ENCODE measurements around the gene POM121.
A peak's percentile ranks its signal among the peaks of the same experiment; 100 is the strongest.
"Not testable (repeated sequence)": the region's sequence is repeated elsewhere in the genome, so short reads cannot be mapped to it uniquely, and the experiment has no call there.

The POM121 gene

GRCh38 chr7:72924733-72925545, at the start of gene POM121:
Gene POM121, plus strand, starts transcription at chr7:72925095. Its CDS starts 27 bp downstream, at chr7:72925122.
- DNase-seq (ENCODE audit: low read depth in 2 of 3, low spot score in 1 of 3) = peak; percentile 75 to 82 (median 77)

- peak; percentile 51 to 72 (median 72) for DNase-seq (ENCODE audit: low read depth in 2 of 3, low spot score in 1 of 3)
Measured at GRCh38 chr7:72879079-72879736, 45.7 kb upstream of the POM121 start.

- DNase-seq (ENCODE audit: low read depth in 2 of 3, low spot score in 1 of 3) = peak; percentile 7 to 20 (median 7)
Measured at GRCh38 chr7:72879737-72880215, 45.1 kb upstream of the POM121 start.

- DNase-seq (ENCODE audit: low read depth in 2 of 3, low spot score in 1 of 3) = not testable (repeated sequence)
Measured at GRCh38 chr7:72891750-72892149, 33.1 kb upstream of the POM121 start.

- not testable (repeated sequence) for DNase-seq (ENCODE audit: low read depth in 2 of 3, low spot score in 1 of 3)
Measured at GRCh38 chr7:72904740-72905139, 20.2 kb upstream of the POM121 start.

- DNase-seq (ENCODE audit: low read depth in 2 of 3, low spot score in 1 of 3) = not testable (repeated sequence)
Measured at GRCh38 chr7:72908422-72908821, 16.5 kb upstream of the POM121 start.

GRCh38 chr7:72911395-72911794, 13.5 kb upstream of the POM121 start:
- DNase-seq (ENCODE audit: low read depth in 2 of 3, low spot score in 1 of 3) = not testable (repeated sequence)

- peak in 1 of 3 donors; percentile 5 for DNase-seq (ENCODE audit: low read depth in 2 of 3, low spot score in 1 of 3)
Measured at GRCh38 chr7:72913750-72914149, 11.1 kb upstream of the POM121 start.

- peak; percentile 35 to 55 (median 40) for DNase-seq (ENCODE audit: low read depth in 2 of 3, low spot score in 1 of 3)
Measured at GRCh38 chr7:72914756-72915525, 10.0 kb upstream of the POM121 start.

GRCh38 chr7:72919256-72919775, 5.6 kb upstream of the POM121 start:
- DNase-seq (ENCODE audit: low read depth in 2 of 3, low spot score in 1 of 3) = no peak

- DNase-seq (ENCODE audit: low read depth in 2 of 3, low spot score in 1 of 3) = peak in 1 of 3 donors; percentile 11
Measured at GRCh38 chr7:72924386-72924732, 536 bp upstream of the POM121 start.

GRCh38 chr7:72925546-72926120, 738 bp downstream of the POM121 start:
- no peak for DNase-seq (ENCODE audit: low read depth in 2 of 3, low spot score in 1 of 3)

- DNase-seq (ENCODE audit: low read depth in 2 of 3, low spot score in 1 of 3) = not testable (repeated sequence)
Measured at GRCh38 chr7:72927791-72928190, 2.9 kb downstream of the POM121 start.

- not testable (repeated sequence) for DNase-seq (ENCODE audit: low read depth in 2 of 3, low spot score in 1 of 3)
Measured at GRCh38 chr7:72928216-72928615, 3.3 kb downstream of the POM121 start.

GRCh38 chr7:72942022-72942705, 17.3 kb downstream of the POM121 start:
- DNase-seq (ENCODE audit: low read depth in 2 of 3, low spot score in 1 of 3) = not testable (repeated sequence)

GRCh38 chr7:72942956-72943355, 18.1 kb downstream of the POM121 start:
- DNase-seq (ENCODE audit: low read depth in 2 of 3, low spot score in 1 of 3) = not testable (repeated sequence)

GRCh38 chr7:72944937-72945336, 20.0 kb downstream of the POM121 start:
- DNase-seq (ENCODE audit: low read depth in 2 of 3, low spot score in 1 of 3) = not testable (repeated sequence)

GRCh38 chr7:72945597-72945996, 20.7 kb downstream of the POM121 start:
- not testable (repeated sequence) for DNase-seq (ENCODE audit: low read depth in 2 of 3, low spot score in 1 of 3)

GRCh38 chr7:72946130-72946745, 21.3 kb downstream of the POM121 start:
- not testable (repeated sequence) for DNase-seq (ENCODE audit: low read depth in 2 of 3, low spot score in 1 of 3)

- DNase-seq (ENCODE audit: low read depth in 2 of 3, low spot score in 1 of 3) = not testable (repeated sequence)
Measured at GRCh38 chr7:72948714-72949113, 23.8 kb downstream of the POM121 start.
